ENCODE measurements around the gene SLC37A3.

The SLC37A3 gene

DNA sequence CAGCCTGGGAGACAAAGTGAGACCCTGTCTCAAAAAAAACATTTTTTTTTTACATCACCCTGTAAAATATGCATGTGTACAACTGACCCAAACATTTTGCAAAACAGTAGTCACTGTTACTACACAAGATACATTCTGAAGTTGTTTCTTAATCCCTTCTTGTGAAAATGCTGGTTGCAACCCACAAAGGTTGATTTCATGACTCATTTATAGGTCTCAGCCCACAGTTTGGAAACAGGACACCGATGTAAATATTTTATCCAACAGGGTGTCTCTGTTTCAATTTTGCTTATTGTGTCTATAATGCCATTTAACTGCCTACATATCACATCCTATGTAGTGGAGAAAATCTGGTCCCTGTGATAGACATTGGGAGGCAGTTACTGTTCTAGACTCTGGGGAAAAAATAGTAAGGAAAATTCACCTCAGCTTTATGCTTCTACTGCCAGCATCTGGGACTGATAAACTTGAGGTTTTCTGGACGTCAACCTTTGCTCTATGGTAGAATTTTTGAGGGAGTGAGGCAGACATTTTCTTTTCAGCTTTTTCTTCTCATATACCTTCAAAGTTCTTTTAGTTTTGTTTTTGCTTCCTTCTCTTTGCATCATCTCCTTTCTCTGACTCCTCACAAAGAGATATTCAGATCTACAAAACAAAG is 4.0 kb upstream of the SLC37A3 start:
- no peak for DNase-seq (ENCODE audit: low read depth in 3 of 3)

DNA sequence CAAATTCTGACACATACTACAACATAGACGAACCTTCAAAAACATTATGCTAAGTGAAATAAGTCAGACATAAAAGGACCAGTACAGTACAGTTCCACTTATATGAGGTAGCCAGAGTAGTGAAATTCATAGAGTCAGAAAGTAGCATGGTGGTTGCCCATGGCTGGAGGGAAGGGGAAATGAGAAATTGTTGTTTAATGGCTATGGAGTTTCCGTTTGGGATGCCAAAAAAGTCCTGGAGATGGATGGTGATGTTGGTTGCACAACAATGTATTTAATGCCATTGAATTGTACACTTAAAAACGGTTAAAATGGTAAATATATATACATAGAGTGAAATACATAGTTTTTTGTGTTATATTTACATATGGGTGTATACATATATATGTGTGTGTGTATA is 2.1 kb upstream of the SLC37A3 start:
- no peak for DNase-seq (ENCODE audit: low read depth in 3 of 3)

DNA sequence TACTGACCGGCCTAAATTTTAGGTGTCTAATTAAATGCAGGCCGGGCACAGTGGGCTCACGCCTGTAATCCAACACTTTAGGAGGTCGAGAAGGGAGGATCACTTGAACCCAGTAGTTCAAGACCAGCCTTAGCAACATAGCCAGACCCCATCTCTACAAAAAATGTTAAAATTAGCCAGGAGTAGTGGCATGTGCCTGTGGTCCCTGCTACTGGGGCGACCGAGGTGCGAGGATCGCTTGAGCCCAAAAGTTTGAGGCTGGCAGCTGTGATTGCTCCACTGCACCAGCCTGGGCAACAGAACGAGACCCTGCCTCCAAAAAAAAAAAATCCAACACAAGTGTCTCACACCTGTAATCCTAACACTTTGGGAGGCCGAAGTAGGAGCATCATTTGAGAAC is 491 bp upstream of the SLC37A3 start:
- no peak for DNase-seq (ENCODE audit: low read depth in 3 of 3)

DNA sequence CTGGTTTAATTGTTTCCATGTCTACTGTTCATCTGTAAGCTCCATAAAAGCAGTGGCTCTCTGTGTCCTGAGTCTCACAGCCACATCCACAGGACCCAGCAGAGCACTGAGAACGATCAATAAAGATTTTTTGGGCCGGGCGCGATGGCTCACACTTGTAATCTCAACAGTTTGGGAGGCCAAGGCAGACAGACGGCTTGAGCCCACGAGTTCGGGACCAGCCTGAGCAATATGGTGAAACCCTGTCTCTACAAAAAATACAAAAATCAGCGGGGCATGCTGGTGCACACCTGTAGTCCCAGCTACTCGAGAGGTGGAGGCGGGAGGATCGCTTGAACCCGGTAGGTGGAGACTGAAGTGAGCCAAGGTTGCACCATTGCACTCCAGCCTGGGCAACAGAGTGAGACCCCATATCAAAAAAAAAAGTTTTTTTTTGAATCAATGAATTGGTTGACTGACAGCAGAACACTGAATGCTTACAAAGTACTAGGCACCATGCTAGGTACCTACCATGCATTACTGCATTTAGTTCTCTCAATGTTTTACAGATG is 4.5 kb downstream of the SLC37A3 start:
- DNase-seq (ENCODE audit: low read depth in 3 of 3): no peak

DNA sequence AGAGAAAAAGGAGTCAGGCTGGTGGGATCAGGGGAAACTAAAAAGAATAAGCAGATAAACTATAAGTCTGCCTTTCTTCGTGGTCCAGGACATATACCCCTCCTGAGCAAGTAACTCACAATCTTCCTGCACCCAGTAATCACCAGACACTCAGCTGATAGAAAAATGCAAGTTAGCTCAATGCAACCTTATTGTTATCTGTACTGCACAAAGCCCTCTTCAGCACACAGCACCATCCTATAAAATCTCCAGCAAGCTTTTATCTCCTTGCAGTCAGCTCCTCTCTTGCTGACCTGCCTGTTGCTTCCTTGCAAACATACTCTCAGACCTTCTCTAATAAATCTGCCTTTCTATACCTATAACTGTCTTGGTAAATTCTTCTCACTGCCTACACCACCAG is 6.7 kb downstream of the SLC37A3 start:
- DNase-seq (ENCODE audit: low read depth in 3 of 3): no peak

DNA sequence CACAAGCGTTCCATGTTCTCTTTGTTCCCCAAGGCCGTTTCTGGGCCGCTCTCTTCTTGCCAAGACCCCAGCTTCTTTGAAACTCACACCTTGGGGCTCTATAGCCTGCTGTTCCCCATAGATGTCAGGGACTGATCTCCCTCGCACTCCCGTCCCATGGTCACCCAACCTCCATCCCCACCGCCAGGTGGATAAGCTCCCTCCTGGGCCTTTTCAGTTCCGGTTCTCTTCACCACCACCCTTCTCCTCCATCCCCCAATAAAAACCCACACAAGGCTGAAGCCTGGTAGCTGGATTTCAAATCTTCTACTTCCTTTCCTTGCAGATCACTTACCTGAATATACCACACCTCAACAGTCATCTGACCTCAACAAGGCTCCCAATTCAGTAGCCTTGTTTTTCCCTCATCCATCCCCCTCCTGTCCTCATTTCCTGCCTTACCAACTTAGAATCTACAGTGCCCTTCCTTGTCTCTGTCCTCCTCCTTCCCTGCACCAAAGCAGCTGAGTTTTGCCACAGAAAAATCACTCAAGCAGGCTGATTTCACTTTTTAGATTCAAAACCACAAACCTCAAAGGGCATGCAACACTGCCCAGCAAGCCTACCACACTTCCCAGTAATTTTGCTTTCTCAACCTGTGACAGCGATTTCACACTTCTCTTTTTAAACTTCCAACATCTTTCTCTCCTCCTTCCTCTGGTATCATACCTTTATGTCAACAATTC is 7.7 kb downstream of the SLC37A3 start:
- DNase-seq (ENCODE audit: low read depth in 3 of 3): no peak

DNA sequence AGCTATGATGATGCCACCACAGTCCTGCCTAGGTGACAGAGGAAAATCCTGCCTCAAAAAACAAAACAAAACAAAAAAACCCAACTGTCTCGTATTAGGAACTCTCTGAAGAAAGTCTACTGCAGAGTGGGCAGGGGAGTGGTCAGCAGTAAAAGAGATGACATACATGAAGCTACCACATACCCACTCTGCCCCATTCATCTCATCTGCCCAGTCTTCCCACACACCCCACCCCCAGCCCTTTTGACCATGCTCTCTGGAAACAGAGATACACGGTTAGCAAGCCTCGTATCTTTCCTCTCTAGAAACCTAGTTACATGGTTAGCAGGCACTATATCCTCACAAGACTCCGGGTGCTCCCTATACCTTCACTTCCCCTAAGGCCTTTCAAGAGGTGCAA is 8.3 kb downstream of the SLC37A3 start:
- no peak for DNase-seq (ENCODE audit: low read depth in 3 of 3)

DNA sequence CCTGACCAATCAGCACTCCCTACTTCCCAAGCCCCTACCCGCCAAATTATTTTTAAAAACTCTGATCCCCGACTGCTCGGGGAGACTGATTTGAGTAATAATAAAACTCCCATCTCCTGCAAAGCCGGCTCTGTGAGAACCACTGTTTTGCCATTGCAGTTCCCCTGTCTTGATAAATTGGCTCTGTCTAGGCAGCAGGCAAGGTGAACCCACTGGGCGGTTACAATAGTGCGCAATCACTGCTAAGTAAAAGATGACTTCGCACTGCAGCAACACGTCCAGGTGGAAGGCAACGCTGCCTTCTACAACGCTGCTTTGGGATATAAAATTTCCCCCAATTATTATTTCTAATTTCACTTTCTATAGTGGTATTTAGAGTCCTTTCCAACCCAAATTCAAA is 8.9 kb downstream of the SLC37A3 start:
- no peak for DNase-seq (ENCODE audit: low read depth in 3 of 3)

DNA sequence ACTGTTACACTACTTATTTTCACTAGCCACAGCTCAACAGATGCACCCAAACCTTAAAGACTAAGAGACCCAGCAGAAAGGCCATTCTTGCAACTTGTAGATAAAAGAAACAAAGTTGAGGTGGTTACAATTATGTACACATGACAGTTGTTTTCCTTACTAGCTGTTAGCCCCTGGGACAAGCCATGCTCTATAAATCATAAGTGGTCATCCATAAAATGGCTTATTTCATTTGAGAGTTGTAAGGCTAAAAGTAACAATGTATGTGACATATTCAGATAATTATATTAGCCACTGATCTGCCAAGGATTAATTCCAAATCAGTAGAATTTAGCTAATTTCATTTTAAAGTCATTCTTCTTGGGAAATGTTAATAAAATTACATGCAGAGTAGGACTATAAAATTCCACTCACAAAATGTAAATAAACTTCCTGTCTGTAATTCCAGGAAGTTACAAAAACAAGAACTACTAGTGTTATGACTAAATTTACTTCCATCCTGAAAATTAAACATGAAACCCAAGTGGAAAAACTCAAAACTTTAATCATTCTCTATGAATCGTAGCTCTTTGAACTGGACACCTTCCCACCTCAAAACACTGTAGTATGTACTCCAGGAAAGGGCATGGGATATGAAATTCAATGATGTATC is 13.3 kb downstream of the SLC37A3 start:
- DNase-seq (ENCODE audit: low read depth in 3 of 3): no peak

DNA sequence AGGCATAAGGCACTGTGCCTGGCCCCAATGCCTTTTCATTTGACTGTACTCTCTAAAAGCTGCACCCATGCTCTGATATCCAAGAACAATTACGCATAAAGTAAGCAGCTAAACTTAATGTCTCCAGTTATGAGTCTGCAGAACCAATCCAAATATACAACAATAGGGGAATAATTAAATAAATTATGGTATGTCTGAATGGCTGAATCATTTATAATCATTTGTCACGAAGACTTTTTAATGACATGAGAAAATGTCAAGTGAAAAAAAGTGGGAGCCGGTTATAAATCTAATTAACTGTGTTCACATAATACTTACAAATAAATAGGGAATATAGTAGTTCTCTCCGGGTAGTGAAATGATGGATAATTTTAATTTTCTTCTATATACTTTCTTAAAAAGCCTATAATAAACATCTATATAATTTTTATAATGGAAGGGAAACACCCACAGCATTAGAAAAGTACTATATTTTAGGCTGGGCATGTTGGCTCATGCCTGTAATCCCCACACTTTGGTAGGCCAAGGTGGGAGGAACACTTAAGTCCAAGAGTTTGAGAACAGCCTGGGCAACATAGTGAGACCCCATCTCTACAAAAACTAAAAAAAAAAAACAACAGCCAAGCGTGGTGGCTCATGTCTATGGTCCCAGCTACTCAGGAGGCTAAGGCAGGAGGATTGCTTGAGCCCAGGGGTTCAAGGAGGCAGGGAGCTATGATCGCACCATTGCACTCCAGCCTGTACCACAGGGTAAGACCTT is 14.2 kb downstream of the SLC37A3 start:
- DNase-seq (ENCODE audit: low read depth in 3 of 3): no peak

DNA sequence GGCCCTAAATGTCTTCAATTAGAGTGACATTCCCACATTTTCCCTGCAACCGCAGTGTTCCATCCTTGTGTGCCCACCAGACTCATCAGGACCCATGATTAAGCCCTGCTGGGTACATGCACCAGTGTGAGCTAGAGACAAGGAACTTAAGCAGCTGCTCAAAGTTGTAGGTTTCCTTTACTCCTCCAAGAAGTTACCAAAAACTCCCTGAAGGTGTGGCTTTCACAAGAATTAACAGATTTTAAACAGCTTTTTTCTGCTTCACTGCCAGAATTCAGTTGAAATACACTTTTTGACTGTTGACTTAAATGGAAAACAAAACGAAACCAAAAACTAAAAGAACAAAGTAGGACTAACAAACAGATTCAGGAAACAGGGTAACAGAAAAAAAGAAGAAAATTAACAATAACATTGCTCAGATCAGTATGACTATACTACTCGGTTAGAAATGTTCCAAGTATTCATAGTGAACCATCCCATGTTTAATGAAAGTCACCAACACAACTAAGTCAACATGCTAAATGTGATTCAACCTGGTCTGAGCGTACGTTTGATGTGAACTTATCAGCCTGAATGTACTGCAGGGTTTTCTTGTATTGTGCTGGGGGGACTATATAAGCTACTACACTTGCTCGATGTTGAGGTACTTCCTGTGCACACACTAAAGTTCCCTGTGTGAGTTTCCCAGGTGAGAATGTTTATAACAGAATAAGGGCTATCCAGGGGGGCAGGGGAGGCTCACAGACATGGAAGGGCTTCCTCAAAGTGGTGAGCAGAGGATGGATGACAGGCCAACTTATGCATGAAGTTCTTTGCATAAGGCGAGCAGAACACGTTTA is 22.2 kb downstream of the SLC37A3 start:
- DNase-seq (ENCODE audit: low read depth in 3 of 3): no peak

DNA sequence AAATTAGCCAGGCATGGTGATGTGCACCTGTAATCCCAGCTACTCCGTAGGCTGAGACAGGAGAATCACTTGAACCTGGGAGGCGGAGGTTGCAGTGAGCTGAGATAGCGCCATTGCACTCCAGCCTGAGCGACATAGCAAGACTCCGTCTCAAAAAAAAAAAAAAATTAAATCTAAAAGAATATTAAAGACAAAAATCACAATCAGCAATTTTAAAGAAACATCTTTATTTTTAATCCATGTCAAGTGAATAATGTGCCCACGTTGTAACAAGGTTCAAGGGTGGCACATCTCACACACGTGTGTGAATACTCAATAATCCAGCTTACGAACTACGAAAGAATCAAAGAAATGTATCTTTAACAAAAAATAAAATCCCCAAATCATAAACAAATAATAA is 23.0 kb downstream of the SLC37A3 start:
- no peak for DNase-seq (ENCODE audit: low read depth in 3 of 3)

DNA sequence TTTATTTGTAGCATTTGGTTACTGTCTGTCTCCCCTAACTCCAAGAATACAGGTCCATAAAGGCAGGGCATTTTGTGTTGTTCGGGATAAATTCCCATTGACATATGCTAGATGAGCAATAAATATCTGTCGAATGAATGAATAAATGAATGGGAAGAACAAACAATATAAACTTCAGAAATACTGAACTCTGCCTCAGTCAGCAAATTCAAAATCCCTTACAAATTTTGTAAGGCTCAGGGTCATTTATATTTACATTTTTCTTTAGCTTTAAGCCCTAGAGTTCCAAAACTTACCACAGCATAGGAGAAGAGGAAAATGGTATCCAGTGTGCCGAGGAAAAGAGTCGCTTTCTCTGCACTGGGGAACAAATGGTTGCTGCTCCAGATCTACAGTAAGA is 29.0 kb downstream of the SLC37A3 start:
- DNase-seq (ENCODE audit: low read depth in 3 of 3): no peak

DNA sequence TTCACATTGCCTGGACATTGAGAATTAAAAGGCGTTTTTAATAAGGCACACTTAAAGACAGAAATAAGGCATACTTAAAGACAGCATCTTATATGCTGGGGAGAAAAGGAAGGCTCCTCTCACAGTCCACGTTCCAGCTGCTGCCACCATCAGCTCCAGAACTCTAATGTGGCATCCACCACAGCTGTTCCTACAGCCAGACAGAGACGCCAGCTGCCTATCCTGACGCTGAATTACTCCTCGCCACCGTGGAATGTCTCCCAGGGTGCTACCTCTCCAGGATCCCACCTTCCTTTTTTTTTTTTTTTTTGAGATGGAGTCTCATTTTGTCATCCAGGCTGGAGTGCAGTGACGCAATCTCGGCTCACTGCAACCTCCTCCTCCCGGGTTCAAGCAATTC is 30.8 kb downstream of the SLC37A3 start:
- DNase-seq (ENCODE audit: low read depth in 3 of 3): no peak

DNA sequence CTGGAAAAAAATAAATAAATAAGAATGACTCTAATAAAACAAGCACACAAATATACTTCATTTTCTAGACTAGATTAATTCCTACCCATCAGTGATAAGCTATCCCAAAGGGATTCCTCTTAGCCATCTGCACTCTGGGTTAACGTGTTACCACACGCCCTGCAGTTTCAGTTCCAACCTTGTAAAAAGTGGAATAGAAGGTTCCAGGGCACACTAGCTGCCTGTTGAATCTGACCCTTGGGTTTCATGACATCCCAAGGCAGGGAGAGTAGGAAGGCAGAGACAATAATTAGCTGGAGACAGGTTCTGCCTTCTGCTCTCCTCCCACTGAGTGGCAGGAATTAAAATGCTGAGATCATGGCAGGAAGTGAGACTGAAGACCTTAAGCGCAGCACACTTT is 33.5 kb downstream of the SLC37A3 start:
- no peak for DNase-seq (ENCODE audit: low read depth in 3 of 3)

DNA sequence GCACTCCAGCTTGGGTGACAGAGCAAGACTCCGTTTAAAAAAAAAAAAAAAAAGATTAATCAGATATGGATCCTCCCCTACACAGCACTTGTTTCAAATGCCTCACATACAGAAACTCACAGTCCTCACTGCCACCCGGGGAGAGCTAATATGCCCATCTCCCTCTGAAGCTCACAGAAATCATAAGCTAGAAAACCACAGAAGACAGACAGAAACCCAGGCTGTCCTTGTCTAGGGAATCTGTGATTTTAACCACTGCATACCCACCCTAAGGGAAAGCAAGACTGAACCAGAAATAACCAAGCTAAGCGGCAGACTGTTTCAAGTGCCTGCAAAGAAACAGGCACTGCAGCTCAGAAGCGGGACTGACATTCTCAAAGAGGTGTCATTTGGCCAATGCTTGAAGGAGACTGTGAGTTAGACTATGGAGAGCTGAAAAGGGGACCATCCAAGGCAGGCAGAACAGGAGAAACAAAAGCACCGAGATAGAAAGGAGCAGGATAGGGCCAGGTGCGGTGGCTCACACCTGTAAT is 37.6 kb downstream of the SLC37A3 start:
- DNase-seq (ENCODE audit: low read depth in 3 of 3): no peak

DNA sequence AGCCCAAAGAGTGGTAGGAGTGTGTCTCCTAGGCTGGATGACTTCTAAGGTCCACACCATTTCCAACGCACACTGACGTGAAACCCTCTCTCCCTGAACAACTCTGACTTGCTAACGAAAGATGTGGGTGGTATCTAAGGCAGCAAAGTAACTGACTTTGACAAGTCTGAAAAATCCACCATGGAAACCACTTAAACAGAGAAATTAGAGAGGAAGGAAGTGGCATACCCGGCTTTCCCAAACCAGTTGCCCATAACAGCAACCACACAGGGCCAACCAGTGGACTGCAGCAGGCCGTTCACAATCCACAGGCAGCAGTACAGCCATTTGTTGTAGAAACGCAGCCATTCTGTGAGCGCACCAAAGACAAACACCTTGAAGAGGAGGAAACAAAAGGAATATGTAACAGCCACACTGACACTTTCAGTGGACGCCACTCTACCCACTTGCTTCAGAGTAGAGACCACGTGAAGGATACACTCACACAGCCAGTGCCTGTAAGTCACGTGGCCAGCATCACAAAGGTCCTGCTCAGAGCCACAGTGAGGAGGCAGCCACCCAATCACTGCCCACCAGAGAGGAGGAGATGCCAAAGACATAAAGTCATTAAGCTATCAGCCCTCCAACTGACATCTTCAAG is 39.8 kb downstream of the SLC37A3 start:
- no peak for DNase-seq (ENCODE audit: low read depth in 3 of 3)

DNA sequence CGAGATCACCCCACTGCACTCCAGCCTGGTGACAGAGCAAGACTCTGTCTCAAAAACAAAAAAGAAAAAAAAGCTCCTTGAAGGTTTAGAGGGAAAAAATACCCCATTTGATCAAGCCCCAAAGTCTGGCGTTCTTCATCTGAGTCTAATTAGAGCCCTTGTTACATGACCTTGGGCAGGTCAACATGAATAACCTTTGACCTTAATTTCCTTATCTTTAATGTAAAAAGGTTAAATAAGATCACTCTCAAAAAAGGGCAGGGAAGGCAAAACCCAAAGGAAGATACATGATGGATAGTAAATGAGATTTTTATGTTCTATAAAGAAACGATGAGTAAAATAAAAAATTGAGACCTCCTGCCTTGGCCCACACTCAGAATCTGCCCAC is 40.3 kb downstream of the SLC37A3 start:
- DNase-seq (ENCODE audit: low read depth in 3 of 3): no peak

DNA sequence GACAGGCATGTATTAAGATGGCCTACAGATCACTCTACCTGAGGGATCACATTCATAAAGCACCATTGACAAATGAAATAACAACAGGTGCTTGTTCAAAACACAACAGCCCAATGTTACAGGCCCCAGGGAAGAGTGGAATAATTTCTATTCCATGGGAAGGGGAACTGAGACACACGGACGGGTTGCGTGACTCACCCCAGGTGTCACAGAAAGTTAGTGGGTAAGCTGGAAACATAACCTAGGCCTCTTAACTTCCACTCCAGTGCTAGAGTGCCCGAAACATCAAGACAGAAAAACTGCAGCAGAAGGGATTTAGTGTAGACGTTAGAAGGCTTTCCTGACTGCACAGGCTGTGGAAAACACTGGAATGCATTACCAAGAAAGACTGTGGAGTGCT is 48.3 kb downstream of the SLC37A3 start:
- no peak for DNase-seq (ENCODE audit: low read depth in 3 of 3)

DNA sequence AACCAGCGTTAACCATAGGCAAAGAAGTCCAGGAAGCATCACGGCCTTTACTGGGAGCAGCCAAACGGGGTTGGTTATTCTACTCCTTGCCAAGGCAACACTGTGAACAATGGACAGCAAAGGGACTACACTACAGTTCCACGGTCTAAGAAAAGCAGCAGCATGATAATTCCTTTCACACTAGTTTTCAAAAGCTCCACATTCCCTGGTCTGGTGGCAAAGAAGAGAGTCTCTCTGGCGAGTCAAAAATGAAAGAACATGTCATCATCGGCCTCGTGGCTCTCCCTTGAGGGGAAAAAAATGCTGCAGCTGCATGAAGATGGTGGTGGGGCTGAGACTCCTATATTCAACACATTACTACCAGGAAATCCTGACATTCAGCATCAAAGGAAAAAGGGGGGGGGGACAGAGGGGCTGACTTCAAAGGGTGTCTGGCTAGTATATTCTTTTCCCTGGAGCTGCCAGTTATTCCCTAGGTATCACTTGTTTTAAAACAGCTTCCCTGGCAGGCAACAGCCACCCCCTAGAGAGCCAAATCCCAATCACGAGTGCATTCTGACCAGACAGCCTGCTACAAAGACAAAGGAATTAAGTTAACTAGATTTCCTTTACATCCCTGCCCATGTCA is 49.1 kb downstream of the SLC37A3 start:
- no peak for DNase-seq (ENCODE audit: low read depth in 3 of 3)

Measured in stimulated activated CD4-positive, alpha-beta T cell treated with anti-CD3 and anti-CD28 coated beads, TNF-alpha, amount 100 ng/mL, for 4 hours (primary cell).